Measurements from ENCODE around the gene FIG4. TPM values are rescaled to one million over a fixed set of nuclear protein-coding genes. Genes with fewer than 3 reads are reported as not detected.

Gene FIG4
- total and polyA plus RNA-seq, 2 of the 13 experiments (the other 11 are each of a cell fraction or from before 2014, with no cell fraction given), result 5.5 to 7.9 TPM

DNA sequence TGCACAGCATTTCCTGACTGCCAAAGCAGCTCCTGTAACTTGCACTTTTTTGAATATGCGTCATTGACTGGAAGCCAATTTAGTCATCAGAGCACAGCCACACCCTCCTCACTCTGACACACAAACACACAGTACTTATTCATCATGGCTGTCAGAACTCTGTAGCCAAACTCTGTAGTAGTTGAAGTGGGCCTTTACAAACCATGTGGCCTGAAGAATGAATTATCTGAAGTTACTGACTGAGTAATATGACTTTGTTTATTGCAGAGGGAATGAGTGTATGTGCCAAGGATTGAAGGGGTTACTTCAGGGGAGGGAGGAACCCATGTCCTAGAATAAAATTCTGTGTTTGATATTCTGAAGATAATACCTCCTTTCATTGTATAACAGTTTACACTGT lies 102.7 kb downstream of the FIG4 start:
- no peaks in the 10 kb centered on the region for H4K20me1 ChIP-seq (ENCODE audit: insufficient read depth, low read length)
- ChIA-PET POLR2A (no interaction called here), CTCF (ENCODE audit: low intra/inter-chr PET ratio, low total read pairs) (no interaction called here)
- no peak for DNase-seq (ENCODE audit: low spot score)
- H3K4me1 ChIP-seq (ENCODE audit: insufficient read depth, low read length), result peaks cover 12% of the 10 kb centered on the region; the same call in 1 of the 2 replicates
- BruUV-seq (replicated peaks), result no TSS peak
- H3K36me3 ChIP-seq (replicated peaks in 1 of 2; ENCODE audit: control insufficient read depth in 1 of 2, insufficient read depth in 2 of 2, low read length in 2 of 2), result no peaks in the 10 kb centered on the region; a peak in 1 of 5 replicates
- no peak overlapping the region for H3K4me3 ChIP-seq (replicated peaks in 1 of 3; ENCODE audit: insufficient read depth in 1 of 3, low read depth in 2 of 3, low read length in 3 of 3)
- in situ Hi-C loops (cut with HindIII; ENCODE audit: extremely low pct_ligation_motif_present, low pct_unique_long_range_greater_than_20kb), result no loop called here
- H3K4me2 ChIP-seq (ENCODE audit: low read depth, low read length), result no peak overlapping the region
- no peaks in the 10 kb centered on the region for H3K79me2 ChIP-seq (ENCODE audit: insufficient read depth, low read length)
- no peak overlapping the region for H3K27ac ChIP-seq (ENCODE audit: extremely low read length, insufficient read depth, low read length)
- H3K9me3 ChIP-seq (ENCODE audit: low read length), result no peaks in the 10 kb centered on the region
- intact Hi-C loops (cut with micrococcal nuclease; ENCODE audit: unreplicated experiment), result no loop called here
- no peaks in the 10 kb centered on the region for H3K27me3 ChIP-seq (ENCODE audit: control insufficient read depth in 1 of 2, insufficient read depth in 2 of 2, low read length in 2 of 2)
- H2AFZ ChIP-seq (ENCODE audit: low read length), result no peak overlapping the region
- 100% methylated on average over 1 of the region's 1 CpG for WGBS (ENCODE audit: low lambda C conversion rate)
- no peak for ATAC-seq
- no peak overlapping the region for H3K9ac ChIP-seq (ENCODE audit: insufficient read depth, low read depth, low read length)
- FAIRE-seq, result no peak
- TF ChIP-seq, protein P1, sequence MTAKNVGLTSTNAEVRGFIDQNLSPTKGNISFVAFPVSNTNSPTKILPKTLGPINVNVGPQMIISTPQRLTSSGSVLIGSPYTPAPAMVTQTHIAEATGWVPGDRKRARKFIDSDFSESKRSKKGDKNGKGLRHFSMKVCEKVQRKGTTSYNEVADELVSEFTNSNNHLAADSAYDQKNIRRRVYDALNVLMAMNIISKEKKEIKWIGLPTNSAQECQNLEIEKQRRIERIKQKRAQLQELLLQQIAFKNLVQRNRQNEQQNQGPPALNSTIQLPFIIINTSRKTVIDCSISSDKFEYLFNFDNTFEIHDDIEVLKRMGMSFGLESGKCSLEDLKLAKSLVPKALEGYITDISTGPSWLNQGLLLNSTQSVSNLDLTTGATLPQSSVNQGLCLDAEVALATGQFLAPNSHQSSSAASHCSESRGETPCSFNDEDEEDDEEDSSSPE (CRISPR knock-in tag; IDR thresholded peaks at IDR 0.05), result no peak
- TF ChIP-seq ZNF75D (CRISPR knock-in tag; IDR thresholded peaks at IDR 0.05; ENCODE audit: borderline replicate concordance), result no peak
- TF ChIP-seq SPEN (CRISPR knock-in tag; IDR thresholded peaks at IDR 0.05; ENCODE audit: low read depth), result no peak
- no peak for TF ChIP-seq NFYC (CRISPR knock-in tag; IDR thresholded peaks at IDR 0.05)
- no peak for TF ChIP-seq SMC3 (IDR thresholded peaks at IDR 0.05; ENCODE audit: low read length)
- TF ChIP-seq, protein P2, sequence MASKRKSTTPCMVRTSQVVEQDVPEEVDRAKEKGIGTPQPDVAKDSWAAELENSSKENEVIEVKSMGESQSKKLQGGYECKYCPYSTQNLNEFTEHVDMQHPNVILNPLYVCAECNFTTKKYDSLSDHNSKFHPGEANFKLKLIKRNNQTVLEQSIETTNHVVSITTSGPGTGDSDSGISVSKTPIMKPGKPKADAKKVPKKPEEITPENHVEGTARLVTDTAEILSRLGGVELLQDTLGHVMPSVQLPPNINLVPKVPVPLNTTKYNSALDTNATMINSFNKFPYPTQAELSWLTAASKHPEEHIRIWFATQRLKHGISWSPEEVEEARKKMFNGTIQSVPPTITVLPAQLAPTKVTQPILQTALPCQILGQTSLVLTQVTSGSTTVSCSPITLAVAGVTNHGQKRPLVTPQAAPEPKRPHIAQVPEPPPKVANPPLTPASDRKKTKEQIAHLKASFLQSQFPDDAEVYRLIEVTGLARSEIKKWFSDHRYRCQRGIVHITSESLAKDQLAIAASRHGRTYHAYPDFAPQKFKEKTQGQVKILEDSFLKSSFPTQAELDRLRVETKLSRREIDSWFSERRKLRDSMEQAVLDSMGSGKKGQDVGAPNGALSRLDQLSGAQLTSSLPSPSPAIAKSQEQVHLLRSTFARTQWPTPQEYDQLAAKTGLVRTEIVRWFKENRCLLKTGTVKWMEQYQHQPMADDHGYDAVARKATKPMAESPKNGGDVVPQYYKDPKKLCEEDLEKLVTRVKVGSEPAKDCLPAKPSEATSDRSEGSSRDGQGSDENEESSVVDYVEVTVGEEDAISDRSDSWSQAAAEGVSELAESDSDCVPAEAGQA (IDR thresholded peaks at IDR 0.05; ENCODE audit: low read depth), result no peak
- TF ChIP-seq, protein P2 (CRISPR knock-in tag; IDR thresholded peaks at IDR 0.05; ENCODE audit: borderline replicate concordance), result no peak
- TF ChIP-seq, protein P3, sequence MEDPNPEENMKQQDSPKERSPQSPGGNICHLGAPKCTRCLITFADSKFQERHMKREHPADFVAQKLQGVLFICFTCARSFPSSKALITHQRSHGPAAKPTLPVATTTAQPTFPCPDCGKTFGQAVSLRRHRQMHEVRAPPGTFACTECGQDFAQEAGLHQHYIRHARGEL (CRISPR knock-in tag; IDR thresholded peaks at IDR 0.05), result no peak
- TF ChIP-seq POLR2AphosphoS5 (IDR thresholded peaks at IDR 0.05; ENCODE audit: low read depth, low read length), result no peak

Measured in HepG2 (cell line).